Measurements from ENCODE around the gene GRK5.

- no peak for TF ChIP-seq CTCF (IDR thresholded peaks at IDR 0.05)
- no peak for TF ChIP-seq ZFX (IDR thresholded peaks at IDR 0.05; ENCODE audit: borderline replicate concordance)
Measured at GRCh38 chr10:119501690-119502089, 294.3 kb downstream of the GRK5 start.
